GM08714 (cell line): ENCODE results near the gene F10.
"Not testable (repeated sequence)": the region's sequence is repeated elsewhere in the genome, so short reads cannot be mapped to it uniquely, and the experiment has no call there.

Experiments used
- H3K4me3 ChIP-seq: fragments of 200-500 bp; sonication (Bioruptor generic); 2 replicates; pipeline ENCODE4 v1.5.1; 2014; ENCODE audit warnings: mild to moderate bottlenecking, low read length, inconsistent platforms
- ZNF274 ChIP-seq: IDR thresholded peaks from 2 replicates; pipeline ENCODE4 v1.6.1; 2012; ENCODE audit warnings: mild to moderate bottlenecking, low read depth, low read length

Gene F10

GRCh38 chr13:113103646-113104045, 19.0 kb upstream of the F10 start:
- H3K4me3 ChIP-seq = no peak overlapping the region
- no peak for TF ChIP-seq ZNF274

DNA sequence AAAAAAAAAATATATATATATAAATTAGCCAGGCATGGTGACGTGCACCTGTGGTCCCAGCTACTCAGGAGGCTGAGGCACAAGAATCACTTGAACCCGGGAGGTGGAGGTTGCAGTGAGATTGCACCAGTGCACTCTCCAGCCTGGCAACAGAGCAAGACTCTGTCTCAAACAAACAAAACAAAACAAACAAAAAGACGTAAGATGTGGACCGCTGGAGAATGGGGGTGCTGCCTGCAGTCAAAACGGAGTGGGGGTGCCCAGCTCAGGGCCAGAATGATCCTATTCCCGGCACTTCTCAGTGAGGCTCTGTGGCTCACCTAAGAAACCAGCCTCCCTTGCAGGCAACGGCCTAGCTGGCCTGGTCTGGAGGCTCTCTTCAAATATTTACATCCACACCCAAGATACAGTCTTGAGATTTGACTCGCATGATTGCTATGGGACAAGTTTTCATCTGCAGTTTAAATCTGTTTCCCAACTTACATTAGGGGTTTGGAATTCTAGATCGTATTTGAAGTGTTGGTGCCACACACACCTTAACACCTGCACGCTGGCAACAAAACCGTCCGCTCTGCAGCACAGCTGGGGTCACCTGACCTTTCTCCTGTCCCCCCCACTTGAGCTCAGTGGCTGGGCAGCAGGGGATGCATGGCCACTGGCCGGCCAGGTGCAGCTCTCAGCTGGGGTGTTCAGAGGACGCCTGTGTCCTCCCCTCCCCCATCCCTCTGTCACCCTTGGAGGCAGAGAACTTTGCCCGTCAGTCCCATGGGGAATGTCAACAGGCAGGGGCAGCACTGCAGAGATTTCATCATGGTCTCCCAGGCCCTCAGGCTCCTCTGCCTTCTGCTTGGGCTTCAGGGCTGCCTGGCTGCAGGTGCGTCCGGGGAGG, 17.3 kb upstream of the F10 start, which contains the start of gene F7:
F7 (plus strand) TSS at position 760 of the 889 bp plus-strand sequence; CDS start at position 811, 51 bp downstream.
- no peak within 1 kb of the TSS for H3K4me3 ChIP-seq
- TF ChIP-seq ZNF274 = no peak

- no peak for TF ChIP-seq ZNF274
- H3K4me3 ChIP-seq = no peak overlapping the region
Measured at GRCh38 chr13:113105921-113106452, 16.6 kb upstream of the F10 start.

DNA sequence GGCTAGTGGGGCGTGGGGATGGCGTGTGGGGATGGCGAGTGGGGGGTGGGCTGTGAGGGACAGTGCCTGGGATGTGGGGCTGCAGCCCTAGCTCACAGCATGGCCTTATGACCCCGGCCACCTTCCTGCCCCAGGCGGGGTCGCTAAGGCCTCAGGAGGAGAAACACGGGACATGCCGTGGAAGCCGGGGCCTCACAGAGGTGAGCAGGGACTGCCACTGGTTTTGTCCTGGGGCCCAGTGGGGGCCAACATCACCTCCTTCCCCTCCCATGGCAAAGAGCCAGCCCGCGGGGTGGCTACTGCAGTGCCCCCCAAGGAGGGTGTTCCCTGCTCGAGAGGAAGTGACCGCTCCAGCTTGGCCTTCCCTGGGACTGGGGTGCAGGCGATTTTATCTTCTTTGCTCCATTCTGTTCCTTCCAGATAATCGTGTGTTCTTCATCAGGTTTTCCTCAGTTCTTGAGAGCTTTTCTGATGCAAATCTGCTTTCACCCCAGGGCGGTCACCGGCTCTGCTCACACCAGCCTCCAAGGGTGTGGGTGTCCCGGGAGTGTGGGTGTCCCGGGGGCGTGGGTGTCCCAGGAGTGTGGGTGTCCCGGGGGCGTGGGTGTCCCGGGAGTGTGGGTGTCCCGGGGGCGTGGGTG, 15.8 kb upstream of the F10 start:
- H3K4me3 ChIP-seq = no peak overlapping the region
- no peak for TF ChIP-seq ZNF274

DNA sequence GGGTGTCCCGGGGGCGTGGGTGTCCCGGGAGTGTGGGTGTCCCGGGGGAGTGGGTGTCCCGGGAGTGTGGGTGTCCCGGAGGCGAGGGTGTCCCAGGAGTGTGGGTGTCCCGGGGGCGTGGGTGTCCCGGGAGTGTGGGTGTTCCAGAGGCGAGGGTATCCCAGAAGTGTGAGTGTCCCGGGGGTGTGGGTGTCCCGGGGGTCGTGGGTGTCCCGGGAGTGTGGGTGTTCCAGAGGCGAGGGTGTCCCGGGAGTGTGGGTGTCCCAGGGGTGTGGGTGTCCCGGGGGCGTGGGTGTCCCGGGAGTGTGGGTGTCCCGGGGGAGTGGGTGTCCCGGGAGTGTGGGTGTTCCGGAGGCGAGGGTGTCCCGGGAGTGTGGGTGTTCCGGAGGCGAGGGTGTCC, 14.1 kb upstream of the F10 start:
- not testable (repeated sequence) for H3K4me3 ChIP-seq

DNA sequence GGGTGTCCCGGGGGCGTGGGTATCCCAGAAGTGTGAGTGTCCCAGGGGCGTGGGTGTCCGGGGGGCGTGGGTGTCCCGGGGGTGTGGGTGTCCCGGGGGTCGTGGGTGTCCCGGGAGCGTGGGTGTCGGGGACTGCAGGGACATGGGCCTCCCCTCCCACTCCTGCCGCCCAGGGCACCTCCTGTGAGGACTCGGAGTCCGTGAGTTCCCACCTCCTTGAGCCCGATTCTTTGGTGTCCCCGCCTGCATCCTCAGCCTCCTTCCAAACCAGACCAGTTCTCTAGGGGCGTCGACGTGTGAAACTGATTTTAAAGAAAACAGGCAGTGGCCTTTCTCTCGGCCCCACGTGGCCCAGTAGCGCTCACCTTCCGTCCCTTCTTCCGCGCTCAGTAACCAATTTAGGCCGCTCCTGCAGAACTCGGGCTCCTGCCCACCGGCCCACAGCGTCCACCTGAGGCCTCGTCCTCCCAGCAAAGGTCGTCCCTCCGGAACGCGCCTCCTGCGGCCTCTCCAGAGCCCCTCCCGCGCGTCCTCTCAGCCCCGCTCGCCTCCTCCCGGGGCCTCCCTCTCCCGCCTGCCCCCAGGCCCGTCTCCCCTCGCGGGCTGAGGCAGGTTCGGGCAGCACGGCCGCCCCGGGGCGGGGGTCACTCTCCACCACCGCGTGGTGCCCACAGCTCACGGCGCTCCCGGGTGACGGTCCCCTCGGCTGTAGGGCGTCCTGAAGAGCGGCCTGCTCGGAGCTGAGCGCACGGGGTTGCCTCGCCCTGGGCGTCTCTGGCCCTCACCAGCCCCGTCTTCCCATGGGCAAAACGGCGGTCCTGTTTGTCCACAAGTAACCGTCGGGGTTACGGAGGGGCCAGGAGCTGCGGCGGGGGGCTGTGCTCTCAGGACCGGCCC, 13.2 kb upstream of the F10 start:
- no peak for TF ChIP-seq ZNF274
- no peak overlapping the region for H3K4me3 ChIP-seq

DNA sequence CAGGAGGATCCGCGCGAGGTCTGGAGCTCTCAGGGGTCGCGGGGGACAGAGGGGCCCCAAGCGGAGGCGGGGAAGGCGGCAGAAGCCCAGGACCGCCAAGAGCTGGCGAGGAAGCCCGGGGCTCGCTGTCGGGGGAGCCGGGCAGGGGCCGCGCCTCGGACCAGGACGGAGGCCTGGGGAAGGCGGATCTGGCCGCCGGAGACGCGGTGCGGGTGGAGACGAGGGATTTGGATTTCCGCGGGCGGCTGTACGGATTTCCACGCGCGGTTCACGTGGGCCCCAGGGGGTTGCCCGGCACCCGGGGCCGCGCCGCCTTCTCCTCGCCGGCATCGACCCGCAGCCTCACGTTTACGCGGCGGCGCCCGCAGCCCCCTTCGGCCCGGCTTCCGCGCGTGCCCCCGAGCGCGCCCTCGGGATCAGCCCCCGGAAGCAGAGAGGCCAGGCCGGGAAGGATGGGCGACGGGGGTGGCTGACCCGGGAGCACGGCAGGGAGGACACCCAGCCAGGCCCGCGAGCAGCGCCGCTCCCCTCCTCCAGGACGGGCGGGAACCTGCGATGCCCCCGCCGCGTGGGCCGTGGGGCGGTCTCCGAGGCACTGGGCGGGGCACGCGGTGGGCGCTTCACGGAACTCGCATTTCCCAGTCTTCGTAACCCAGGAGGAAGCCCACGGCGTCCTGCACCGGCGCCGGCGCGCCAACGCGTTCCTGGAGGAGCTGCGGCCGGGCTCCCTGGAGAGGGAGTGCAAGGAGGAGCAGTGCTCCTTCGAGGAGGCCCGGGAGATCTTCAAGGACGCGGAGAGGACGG, 12.3 kb upstream of the F10 start:
- H3K4me3 ChIP-seq = no peak overlapping the region
- TF ChIP-seq ZNF274 = no peak

DNA sequence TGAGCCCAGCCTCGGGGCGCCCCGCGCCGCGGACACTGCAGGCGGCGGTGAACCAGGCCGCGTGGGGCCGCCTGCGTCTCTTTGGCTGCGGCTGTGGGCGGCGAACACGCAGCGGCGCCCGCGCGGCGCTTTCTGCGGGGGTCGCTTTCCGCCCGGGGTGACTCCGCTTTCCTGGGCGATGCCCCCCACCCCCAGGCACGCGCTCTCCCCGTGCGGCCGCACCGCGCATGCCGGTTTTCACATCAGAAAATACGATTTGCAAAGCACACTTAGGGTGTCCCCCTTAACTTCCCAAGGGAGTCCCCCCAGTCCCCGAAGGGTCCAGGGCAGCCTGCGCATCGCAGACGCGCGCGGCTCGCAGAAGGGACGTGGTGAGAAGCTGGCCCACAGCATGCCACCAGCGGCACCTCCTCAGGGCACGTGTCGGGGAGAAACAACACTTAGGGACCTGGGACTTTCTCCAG, 11.7 kb upstream of the F10 start:
- no peak for TF ChIP-seq ZNF274
- no peak overlapping the region for H3K4me3 ChIP-seq

GRCh38 chr13:113111821-113112220, 10.8 kb upstream of the F10 start:
- not testable (repeated sequence) for H3K4me3 ChIP-seq

DNA sequence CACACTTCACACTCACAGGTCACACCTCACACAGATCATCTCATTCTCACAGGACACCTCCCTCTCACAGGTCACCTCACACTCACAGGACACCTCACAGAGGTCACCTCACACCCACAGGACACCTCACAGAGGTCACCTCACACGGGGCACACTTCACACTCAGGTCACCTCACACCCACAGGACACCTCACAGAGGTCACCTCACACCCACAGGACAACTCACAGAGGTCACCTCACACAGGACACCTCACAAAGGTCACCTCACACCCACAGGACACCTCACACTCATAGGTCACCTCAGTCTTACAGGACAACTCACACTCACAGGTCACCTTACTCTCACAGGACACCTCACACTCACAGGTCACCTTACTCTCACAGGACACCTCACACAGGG, 10.1 kb upstream of the F10 start:
- not testable (repeated sequence) for H3K4me3 ChIP-seq

DNA sequence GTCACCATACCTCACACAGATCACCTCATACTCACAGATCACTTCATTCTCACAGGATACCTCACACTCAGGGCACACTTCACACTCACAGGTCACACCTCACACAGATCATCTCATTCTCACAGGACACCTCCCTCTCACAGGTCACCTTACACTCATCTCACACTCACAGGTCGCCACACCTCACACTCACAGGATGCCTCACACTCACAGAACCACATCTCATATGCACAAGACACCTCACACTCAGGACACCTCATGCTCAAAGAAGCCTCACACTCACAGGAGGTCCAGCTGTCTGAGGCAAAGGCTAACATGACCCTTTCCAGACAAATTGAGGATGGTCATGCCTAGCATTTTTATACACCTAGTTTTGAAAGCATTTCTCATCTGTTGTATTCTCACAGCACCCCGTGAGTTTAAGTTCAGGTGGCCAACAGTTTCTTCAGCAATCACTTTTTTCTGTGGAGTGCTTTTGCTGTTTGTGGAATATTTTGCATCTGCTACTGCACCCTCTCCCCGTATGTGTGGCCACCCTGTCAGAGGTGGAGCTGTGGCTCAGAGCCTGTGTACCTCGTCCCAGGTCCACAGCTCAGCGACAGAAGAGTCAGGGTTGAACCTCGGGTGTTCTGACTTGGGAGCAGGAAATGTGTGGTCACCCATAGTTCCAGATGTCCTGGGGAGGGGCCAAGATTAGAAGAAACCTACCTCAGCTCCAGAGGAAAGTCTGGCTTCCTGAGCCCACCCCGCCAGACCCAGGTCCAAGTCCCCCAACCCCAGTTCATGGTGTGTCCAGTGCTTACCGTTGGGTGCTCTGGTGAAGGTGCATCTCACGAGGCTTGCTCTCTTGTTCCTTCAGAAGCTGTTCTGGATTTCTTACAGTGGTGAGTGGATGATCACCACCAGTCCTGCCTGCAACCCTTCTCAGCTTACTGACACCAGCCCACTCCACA, 9.4 kb upstream of the F10 start:
- no peak for TF ChIP-seq ZNF274
- no peak overlapping the region for H3K4me3 ChIP-seq

- TF ChIP-seq ZNF274 = no peak
- no peak overlapping the region for H3K4me3 ChIP-seq
Measured at GRCh38 chr13:113113846-113114271, 8.7 kb upstream of the F10 start.
